AG04449 (cell line): ENCODE data around the gene NEO1.

Source experiments
- CTCF ChIA-PET: fragments of 350-600 bp; formaldehyde crosslinking; extraction: SDS; loops from one replicate; lab custom pipeline; 2021; ENCODE audit warnings: antibody characterized with exemption; lab: Yijun Ruan, JAX
- POLR2A ChIA-PET: fragments of 400-600, 350-600 bp; formaldehyde crosslinking; extraction: SDS; loops from one replicate; lab custom pipeline; 2020; ENCODE audit warnings: antibody characterized with exemption, inconsistent platforms; lab: Yijun Ruan, JAX
- DNase-seq: peaks from one replicate; pipeline ENCODE4 v3.0.0-alpha.2; 2010; ENCODE audit warnings: low read depth, low spot score
- H3K4me3 ChIP-seq: 2 replicates; pipeline ENCODE4 v1.5.1; 2011; ENCODE audit warnings: low read depth, mild to moderate bottlenecking, control low read depth, low read length
- CTCF ChIP-seq: IDR thresholded peaks from one replicate; pipeline ENCODE4 v1.5.1; 2011; ENCODE audit warnings: mild to moderate bottlenecking, moderate library complexity, low read length, control low read depth, inconsistent platforms; ENCODE audit not compliant: insufficient read depth; ENCODE audit errors: missing control alignments

The NEO1 gene

DNA sequence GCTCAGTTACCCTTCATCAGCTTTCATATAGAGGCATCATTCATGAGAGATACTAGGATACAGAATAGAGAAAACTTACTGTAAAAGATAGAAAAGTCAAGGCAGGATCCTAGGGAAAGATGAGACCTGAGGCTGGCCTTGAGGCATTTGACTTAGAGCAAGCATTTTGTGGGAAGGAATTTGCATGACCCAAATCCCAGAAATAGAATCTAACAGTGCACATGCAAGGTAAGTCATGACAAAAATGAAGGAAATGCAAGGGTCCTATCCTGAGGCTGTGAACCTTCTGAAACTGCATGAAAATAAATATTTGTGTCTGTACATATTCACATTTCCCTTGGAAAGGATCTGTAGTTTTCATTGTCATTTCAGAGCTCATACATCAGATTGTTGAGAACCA lies 194.2 kb downstream of the NEO1 start:
- ChIA-PET CTCF (interaction anchor here (1.0 to 10.0 kb wide), 5 partner anchors 10 to 26 kb away, joined by 3 to 111 read pairs (median 5); no protein-coding TSS in a partner anchor), POLR2A (no interaction called here)
- TF ChIP-seq CTCF = no peak
- DNase-seq = no peak
- no peak overlapping the region for H3K4me3 ChIP-seq

DNA sequence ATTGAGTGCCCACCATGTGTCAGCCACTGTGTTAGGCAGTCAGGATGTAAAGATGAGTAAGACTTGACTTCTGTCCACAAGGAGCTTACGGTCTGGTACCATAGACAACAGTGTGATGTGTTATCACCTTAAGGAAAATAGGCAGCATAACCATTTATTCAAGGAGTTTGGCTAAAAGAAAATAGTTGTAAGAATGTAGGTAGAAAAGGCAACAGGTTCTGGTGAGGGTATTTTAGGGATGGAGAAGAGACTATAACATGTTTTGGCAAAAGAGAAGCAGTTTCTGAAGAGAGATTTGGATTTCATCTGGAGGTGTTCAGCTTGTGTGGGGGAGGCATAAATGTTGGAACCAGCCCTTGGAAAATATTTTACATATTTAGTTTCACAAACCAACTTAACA lies 194.6 kb downstream of the NEO1 start:
- DNase-seq = no peak
- ChIA-PET POLR2A (no interaction called here), CTCF (interaction anchor here (1.0 to 10.0 kb wide), 4 partner anchors 11 to 26 kb away, joined by 3 to 111 read pairs (median 8); no protein-coding TSS in a partner anchor)
- TF ChIP-seq CTCF = no peak
- no peak overlapping the region for H3K4me3 ChIP-seq

DNA sequence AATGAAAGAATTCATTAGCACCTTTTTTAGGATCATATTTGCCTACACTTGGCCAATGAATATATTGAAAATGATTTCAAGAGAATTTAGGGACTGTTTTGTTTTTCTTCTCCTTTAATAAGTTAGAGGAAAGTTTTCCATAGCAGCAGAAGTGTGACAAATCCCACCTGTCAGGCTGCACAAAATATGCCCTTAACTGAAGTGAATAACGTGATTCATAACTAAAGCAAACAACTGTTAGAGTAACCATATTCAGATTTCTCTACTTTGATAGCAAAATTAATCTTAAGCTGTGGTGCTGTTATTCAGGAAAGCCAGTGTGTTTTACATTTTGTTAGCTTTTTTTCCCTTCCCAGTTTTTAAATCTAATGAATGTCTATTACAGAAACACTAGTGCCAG lies 195.1 kb downstream of the NEO1 start:
- TF ChIP-seq CTCF = no peak
- ChIA-PET CTCF (interaction anchor here (0.9 to 10.0 kb wide), 5 partner anchors 11 to 31 kb away, joined by 3 to 111 read pairs (median 4); no protein-coding TSS in a partner anchor), POLR2A (no interaction called here)
- H3K4me3 ChIP-seq = no peak overlapping the region
- DNase-seq = no peak

GRCh38 chr15:73249499-73249898 lies 197.2 kb downstream of the NEO1 start:
- DNase-seq = no peak
- POLR2A ChIA-PET = no interaction called here

GRCh38 chr15:73254598-73254997 lies 202.3 kb downstream of the NEO1 start:
- no peak for TF ChIP-seq CTCF
- DNase-seq = no peak
- no peak overlapping the region for H3K4me3 ChIP-seq
- POLR2A ChIA-PET = no interaction called here
- CTCF ChIA-PET = interaction anchor here (0.7 to 5.6 kb wide), 5 partner anchors 11 to 19 kb away, joined by 3 to 32 read pairs (median 3); no protein-coding TSS in a partner anchor

More at GRCh38 chr15:73249499-73249898, 197.2 kb downstream of the NEO1 start:
- H3K4me3 ChIP-seq = no peak overlapping the region
- TF ChIP-seq CTCF = no peak
- CTCF ChIA-PET = interaction anchor here (1.1 to 1.7 kb wide), 3 partner anchors 8 to 27 kb away, joined by 3 to 8 read pairs (median 6); no protein-coding TSS in a partner anchor

DNA sequence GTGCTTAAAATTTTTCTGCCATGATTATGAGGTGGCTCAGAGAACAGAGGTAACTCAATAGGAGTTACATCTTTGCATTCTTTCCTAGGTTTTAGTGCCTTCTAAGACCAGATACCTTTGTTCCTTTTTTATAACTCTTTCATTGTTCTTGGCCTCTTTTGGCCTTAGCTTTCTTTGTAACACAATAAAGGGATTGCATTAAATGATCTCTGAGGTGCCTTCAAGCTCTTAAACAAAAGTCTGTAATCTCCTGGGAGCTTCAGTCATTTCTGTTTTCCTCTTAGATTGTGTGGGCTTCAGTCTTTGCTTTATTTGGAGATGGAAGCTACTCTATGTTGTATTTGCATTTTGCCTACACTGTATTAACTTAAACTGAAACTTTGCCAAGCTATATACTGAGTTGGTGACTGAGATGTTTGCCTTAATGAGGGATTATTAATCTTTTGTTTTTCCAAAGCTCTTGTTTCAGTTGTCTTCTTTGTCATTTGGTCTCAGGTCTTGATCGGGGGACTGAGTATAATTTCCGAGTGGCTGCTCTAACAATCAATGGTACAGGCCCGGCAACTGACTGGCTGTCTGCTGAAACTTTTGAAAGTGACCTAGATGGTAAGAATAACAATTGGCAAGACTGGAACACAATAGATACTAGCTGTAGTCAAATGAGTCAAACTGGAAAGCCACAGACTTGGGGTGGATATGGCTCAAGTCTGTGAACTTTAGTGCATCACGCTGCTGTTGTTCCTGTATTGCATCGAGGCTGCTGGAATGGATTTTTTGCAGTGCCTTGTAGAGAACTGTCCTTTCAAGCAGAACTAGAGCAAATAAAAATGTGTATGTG lies 206.2 kb downstream of the NEO1 start:
- ChIA-PET CTCF (interaction anchor here (0.9 to 1.6 kb wide), 2 partner anchors 16 to 17 kb away, joined by 7 to 11 read pairs; no protein-coding TSS in a partner anchor), POLR2A (no interaction called here)
- no peak for DNase-seq
- H3K4me3 ChIP-seq = no peak overlapping the region
- TF ChIP-seq CTCF = no peak
